Retinal pigment epithelial cell (primary cell): ENCODE results near the gene CTNNA2.

Experiments
- DNase-seq: peaks from one replicate; pipeline ENCODE4 v3.0.0-alpha.2; 2010; ENCODE audit warnings: low read depth
- H3K4me3 ChIP-seq: 2 replicates; pipeline ENCODE4 v1.5.1; 2011; ENCODE audit warnings: mild to moderate bottlenecking, low read length, control low read depth, moderate library complexity
- TF ChIP-seq, protein P1 (sequence below): conservative IDR thresholded peaks from 2 replicates; pipeline ENCODE4 v1.5.1; 2011; ENCODE audit warnings: low read depth, low read length, control low read depth, inconsistent platforms

Gene CTNNA2

DNA sequence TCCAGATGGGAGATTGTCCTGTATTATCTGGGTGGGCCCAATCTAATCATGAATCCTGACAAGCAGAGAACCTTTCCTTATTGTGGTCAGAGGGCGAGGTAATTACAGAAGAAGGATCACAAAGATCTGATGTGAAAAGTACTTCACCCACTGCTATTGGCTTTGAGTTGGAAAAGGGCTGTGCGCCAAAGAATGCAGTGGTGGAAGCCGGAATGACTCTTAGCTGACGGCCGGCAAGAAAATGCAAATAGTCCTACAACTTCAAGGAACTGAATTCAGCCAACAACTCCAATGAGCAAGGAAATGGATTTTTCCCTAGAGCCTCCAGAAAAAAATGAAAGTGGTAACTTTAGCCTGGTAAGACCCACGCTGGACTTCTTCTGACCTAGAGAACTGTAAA, 67.3 kb downstream of the CTNNA2 start:
- DNase-seq = no peak
- H3K4me3 ChIP-seq = no peak overlapping the region
- TF ChIP-seq, protein P1, sequence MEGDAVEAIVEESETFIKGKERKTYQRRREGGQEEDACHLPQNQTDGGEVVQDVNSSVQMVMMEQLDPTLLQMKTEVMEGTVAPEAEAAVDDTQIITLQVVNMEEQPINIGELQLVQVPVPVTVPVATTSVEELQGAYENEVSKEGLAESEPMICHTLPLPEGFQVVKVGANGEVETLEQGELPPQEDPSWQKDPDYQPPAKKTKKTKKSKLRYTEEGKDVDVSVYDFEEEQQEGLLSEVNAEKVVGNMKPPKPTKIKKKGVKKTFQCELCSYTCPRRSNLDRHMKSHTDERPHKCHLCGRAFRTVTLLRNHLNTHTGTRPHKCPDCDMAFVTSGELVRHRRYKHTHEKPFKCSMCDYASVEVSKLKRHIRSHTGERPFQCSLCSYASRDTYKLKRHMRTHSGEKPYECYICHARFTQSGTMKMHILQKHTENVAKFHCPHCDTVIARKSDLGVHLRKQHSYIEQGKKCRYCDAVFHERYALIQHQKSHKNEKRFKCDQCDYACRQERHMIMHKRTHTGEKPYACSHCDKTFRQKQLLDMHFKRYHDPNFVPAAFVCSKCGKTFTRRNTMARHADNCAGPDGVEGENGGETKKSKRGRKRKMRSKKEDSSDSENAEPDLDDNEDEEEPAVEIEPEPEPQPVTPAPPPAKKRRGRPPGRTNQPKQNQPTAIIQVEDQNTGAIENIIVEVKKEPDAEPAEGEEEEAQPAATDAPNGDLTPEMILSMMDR = no peak

DNA sequence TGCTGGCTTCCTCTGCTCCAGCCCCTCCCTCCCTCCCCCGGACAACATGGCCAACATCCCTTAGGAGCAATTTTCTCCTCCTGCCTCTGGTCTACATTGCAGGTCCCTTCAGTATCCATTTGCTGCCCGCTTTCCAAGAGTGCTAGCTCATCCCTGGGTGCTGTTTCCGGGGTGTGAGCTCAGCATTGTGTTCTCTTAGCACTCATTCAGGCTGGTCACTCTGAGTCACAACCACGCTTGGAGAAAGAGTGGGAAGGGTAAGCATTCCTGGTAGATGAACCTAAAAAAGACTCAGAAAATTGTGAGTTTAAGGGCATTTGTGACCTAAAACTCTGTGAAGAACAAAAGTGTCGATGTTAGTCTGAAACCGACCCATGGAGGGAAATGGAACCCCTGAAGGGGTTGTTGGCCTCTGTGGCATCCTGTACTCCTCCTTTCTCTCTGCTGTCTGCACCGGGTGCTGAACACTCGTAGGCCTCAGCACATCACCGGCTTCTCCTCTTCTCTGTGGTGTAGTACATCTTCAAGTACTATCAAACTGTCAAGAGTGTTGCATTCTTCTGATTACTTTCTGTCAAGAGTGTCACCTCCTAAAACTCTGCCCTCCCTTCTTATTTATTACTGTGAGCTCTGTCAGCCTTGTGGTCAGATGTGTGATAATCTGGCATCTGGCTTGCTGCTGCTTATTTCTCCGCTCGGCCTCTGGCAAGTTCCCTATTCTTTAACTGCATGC, 73.0 kb downstream of the CTNNA2 start:
- H3K4me3 ChIP-seq = no peak overlapping the region
- no peak for DNase-seq
- TF ChIP-seq, protein P1 = no peak

DNA sequence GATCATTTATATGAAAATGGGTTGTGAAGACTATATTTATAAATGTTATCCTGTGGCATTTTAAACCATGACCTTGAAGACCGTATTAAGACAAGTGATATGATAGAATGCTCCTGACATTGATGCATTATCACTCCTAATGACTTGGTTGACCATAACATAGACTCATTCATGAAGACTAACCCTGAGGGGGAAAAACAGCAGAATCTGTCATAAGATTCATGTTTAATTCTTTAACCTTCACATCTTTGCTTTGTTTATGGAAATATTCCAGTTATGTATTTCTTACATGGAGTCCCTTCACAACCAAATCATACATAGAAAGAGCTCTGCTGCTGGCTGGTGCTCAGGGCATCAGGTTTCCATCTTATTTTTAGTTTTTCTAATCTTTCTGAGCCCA, 78.4 kb downstream of the CTNNA2 start:
- TF ChIP-seq, protein P1 = no peak
- no peak for DNase-seq
- H3K4me3 ChIP-seq = no peak overlapping the region

DNA sequence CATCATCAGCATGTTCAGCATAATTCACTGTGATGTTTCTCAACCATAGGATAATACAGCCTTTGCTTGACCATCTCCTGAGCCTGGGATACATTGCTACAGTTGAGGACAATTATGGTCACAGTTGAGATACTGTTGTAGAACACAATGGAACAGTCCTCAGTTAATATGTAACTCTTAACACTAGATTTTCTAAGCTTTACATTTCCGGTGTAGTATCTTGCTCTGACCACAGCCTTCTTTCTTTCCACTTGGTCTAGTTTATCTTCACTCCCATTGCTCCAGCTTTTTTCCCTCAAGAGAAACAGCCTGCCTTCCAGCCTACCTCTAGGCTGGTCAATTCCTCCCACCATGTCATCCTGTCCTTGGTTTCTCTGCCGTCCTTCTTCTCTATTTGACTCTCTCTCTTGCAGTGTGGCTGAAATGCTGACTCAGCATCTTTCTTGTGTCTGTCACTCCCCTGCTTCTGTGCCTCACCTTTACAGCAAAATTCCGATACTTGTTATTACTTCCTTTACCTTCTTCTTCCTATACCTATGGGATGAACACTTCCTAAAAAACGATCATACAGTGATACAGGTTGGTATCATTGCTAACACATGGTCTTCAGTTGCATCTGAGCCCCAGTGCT, 80.5 kb downstream of the CTNNA2 start:
- no peak overlapping the region for H3K4me3 ChIP-seq
- DNase-seq = no peak
- TF ChIP-seq, protein P1 = no peak

DNA sequence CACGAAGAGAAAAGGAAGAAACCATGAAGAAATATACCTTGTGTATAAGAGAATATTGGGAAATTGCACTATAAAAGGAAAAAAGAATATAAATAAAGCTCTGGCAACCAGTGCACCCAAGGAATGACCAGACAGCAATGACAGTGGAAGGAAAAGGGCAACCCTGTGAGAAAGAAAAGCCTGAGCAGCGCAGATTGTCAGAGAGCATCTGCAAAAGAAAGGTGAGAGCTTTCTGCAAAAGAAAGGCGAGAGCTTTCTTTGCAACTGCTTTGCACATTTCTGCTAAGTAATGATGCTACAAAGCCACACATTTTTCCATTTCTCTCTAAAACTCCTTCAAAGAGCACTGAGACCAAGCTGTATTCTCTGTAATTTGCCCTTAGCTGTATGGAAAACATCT, 83.6 kb downstream of the CTNNA2 start:
- TF ChIP-seq, protein P1 = no peak
- no peak for DNase-seq
- H3K4me3 ChIP-seq = no peak overlapping the region

DNA sequence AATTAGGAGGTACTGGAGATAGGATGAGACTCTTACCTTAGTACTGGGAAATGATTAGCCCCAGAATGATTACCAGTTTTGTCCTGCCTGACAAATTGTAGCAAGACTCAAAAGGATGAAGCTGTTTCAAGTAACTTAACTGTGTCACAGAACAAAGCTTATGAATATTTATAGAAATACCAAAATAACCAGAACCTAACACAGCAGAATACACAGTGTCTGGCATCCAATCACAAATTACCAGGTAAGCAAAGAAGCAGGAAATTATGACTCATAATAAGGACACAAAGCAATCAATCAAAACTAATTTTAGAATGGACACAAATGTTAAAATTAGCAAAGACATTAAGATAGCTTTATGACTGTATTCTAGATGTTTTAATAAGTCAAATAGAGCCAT, 91.9 kb downstream of the CTNNA2 start:
- TF ChIP-seq, protein P1 = no peak
- DNase-seq = no peak

More for the DNA sequence above, 91.9 kb downstream of the CTNNA2 start:
- H3K4me3 ChIP-seq = no peak overlapping the region
